HCT116 (cell line): Measurements from ENCODE around the gene CRY1. TPM values are rescaled to one million over a fixed set of nuclear protein-coding genes. Genes with fewer than 3 reads are reported as not detected.

ENCODE experiments used
- ATAC-seq: fragments of 200-7000 bp; cut with Tn5 transposase; 2 replicates; pipeline ENCODE4 v1.9.1; 2020; ENCODE audit warnings: mild to moderate bottlenecking, moderate library complexity
- BruUV-seq: library from RNA; stranded (reverse); fragments of 400-500 nt; replicated peaks from 2 replicates; lab custom pipeline; 2021; lab: Mats Ljungman, UMichigan
- CTCF ChIA-PET: fragments of 300-600 bp; sonication (Branson Sonifier 250); formaldehyde crosslinking; loops from one replicate; lab custom pipeline; 2021; ENCODE audit warnings: antibody characterized with exemption; lab: Charles Lee
- POLR2A ChIA-PET: fragments of 300-600, 350-600 bp; sonication (Branson Sonifier 250); formaldehyde crosslinking; loops from one replicate; lab custom pipeline; 2021; ENCODE audit warnings: antibody characterized with exemption; lab: Charles Lee
- RAD21 ChIA-PET, 2 experiments: fragments of 300-600 bp; sonication (Branson Sonifier 250); formaldehyde crosslinking; loops; one replicate each; lab custom pipeline; 2023; ENCODE audit warnings: low total read pairs in 2 of 2; ENCODE audit not compliant: uncharacterized antibody in 2 of 2, unreplicated experiment in 2 of 2, low non-redundant PET in 1 of 2; lab: Charles Lee
- DNase-seq: peaks from one replicate; pipeline ENCODE4 v3.0.0-alpha.2; 2010; ENCODE audit warnings: low read depth, low spot score
- H2AFZ ChIP-seq: fragments of 200-600 bp; shearing (Covaris generic), sonication (generic); 2 replicates; pipeline ENCODE4 v1.6.1; 2017; ENCODE audit warnings: low read depth, mixed run types, mixed read lengths, antibody characterized with exemption, low read length; ENCODE audit not compliant: poor library complexity, severe bottlenecking
- H3K27ac ChIP-seq: 2 replicates; pipeline ENCODE4 v1.5.1; 2012; ENCODE audit warnings: low read depth, low read length
- H3K27me3 ChIP-seq: fragments of 200-600 bp; sonication (generic); 2 replicates; pipeline ENCODE4 v1.6.1; 2016; ENCODE audit warnings: mixed run types, low read length, mixed read lengths; ENCODE audit not compliant: insufficient read depth
- H3K36me3 ChIP-seq, 2 experiments: fragments of 200-500 bp in 1 of 2; fragments of 200-600 bp in 1 of 2; sonication (Bioruptor generic) in 1 of 2; sonication (generic) in 1 of 2; 2 replicates each; pipeline versions ENCODE4 v1.5.1 to v1.6.1; 2014 to 2016; ENCODE audit warnings: low read length in 2 of 2, inconsistent platforms in 1 of 2, mixed read lengths in 1 of 2, mixed run types in 1 of 2; ENCODE audit not compliant: insufficient read depth in 2 of 2, control insufficient read depth in 1 of 2
- H3K4me1 ChIP-seq, 2 experiments: fragments of 200-600 bp in 1 of 2; sonication (generic) in 1 of 2; 2 replicates each; pipeline versions ENCODE4 v1.5.1 to v1.6.1; 2012 to 2017; ENCODE audit warnings: low read length in 2 of 2, inconsistent platforms in 1 of 2, mild to moderate bottlenecking in 1 of 2, mixed read lengths in 1 of 2, mixed run types in 1 of 2, moderate library complexity in 1 of 2; ENCODE audit not compliant: insufficient read depth in 2 of 2, control insufficient read depth in 1 of 2
- H3K4me2 ChIP-seq: fragments of 200-600 bp; sonication (generic); 2 replicates; pipeline ENCODE4 v1.6.1; 2017; ENCODE audit warnings: mixed run types, low read length, mixed read lengths
- H3K4me3 ChIP-seq, 2 experiments: fragments of 200-600 bp in 1 of 2; sonication (generic) in 1 of 2; replicated peaks in 1 of 2; 2 replicates each; pipeline ENCODE4 v1.5.1; 2011 to 2016; ENCODE audit warnings: low read length in 2 of 2, control low read depth in 1 of 2, low read depth in 1 of 2, mild to moderate bottlenecking in 1 of 2, mixed read lengths in 1 of 2, mixed run types in 1 of 2
- H3K79me2 ChIP-seq: fragments of 200-600 bp; sonication (generic); 2 replicates; pipeline ENCODE4 v1.6.1; 2017; ENCODE audit warnings: mild to moderate bottlenecking, mixed run types, low read length, moderate library complexity, mixed read lengths; ENCODE audit not compliant: insufficient read depth
- H3K9ac ChIP-seq: fragments of 200-600 bp; sonication (generic); 2 replicates; pipeline ENCODE4 v1.6.1; 2016; ENCODE audit warnings: low read length, mixed read lengths
- H3K9me2 ChIP-seq: fragments of 200-600 bp; sonication (generic), shearing (Covaris generic); 2 replicates; pipeline ENCODE4 v1.6.1; 2017; ENCODE audit warnings: mixed run types, mild to moderate bottlenecking, moderate library complexity; ENCODE audit not compliant: insufficient read depth
- H3K9me3 ChIP-seq, 2 experiments: fragments of 200-500 bp in 1 of 2; fragments of 200-600 bp in 1 of 2; sonication (Bioruptor generic) in 1 of 2; sonication (generic) in 1 of 2; 2 replicates each; pipeline ENCODE4 v1.6.1; 2014 to 2017; ENCODE audit warnings: low read length in 2 of 2, mixed read lengths in 2 of 2, inconsistent platforms in 1 of 2, low read depth in 1 of 2, mild to moderate bottlenecking in 1 of 2, mixed run types in 1 of 2, moderate library complexity in 1 of 2; ENCODE audit not compliant: control insufficient read depth in 1 of 2, insufficient read depth in 1 of 2
- H4K20me1 ChIP-seq: fragments of 200-600 bp; sonication (generic), shearing (Covaris generic); 2 replicates; pipeline ENCODE4 v1.6.1; 2017; ENCODE audit warnings: mixed run types, mild to moderate bottlenecking, moderate library complexity; ENCODE audit not compliant: insufficient read depth
- CBX3 ChIP-seq: IDR thresholded peaks from 2 replicates; pipeline ENCODE4 v1.6.1; 2012; ENCODE audit warnings: low read depth
- EGR1 ChIP-seq: IDR thresholded peaks from 2 replicates; pipeline ENCODE4 v1.6.1; 2012; ENCODE audit warnings: low read depth
- ELF1 ChIP-seq: IDR thresholded peaks from 2 replicates; pipeline ENCODE4 v1.6.1; 2012; ENCODE audit warnings: low read depth, borderline replicate concordance
- FOSL1 ChIP-seq: IDR thresholded peaks from 2 replicates; pipeline ENCODE4 v1.6.1; 2012; ENCODE audit warnings: low read depth
- POLR2A ChIP-seq: IDR thresholded peaks from 2 replicates; pipeline ENCODE4 v1.7.0; 2011; ENCODE audit warnings: borderline replicate concordance; ENCODE audit not compliant: insufficient read depth, insufficient read length; ENCODE audit errors: extremely low read depth
- POLR2AphosphoS5 ChIP-seq: IDR thresholded peaks from 2 replicates; pipeline ENCODE4 v1.6.1; 2011; ENCODE audit warnings: mild to moderate bottlenecking, low read depth, low read length, moderate library complexity
- RAD21 ChIP-seq: IDR thresholded peaks from 2 replicates; pipeline ENCODE4 v1.6.1; 2012; ENCODE audit warnings: low read depth, mild to moderate bottlenecking
- REST ChIP-seq: IDR thresholded peaks from 2 replicates; pipeline ENCODE4 v1.6.1; 2012; ENCODE audit warnings: low read depth
- SP1 ChIP-seq: IDR thresholded peaks from 2 replicates; pipeline ENCODE4 v1.6.1; 2012; ENCODE audit warnings: low read depth
- TCF7L2 ChIP-seq: IDR thresholded peaks from 2 replicates; pipeline ENCODE4 v1.7.0; 2011; ENCODE audit warnings: borderline replicate concordance, inconsistent platforms; ENCODE audit not compliant: insufficient read depth, insufficient read length; ENCODE audit errors: extremely low read depth
- YY1 ChIP-seq: IDR thresholded peaks from 2 replicates; pipeline ENCODE4 v1.6.1; 2011; ENCODE audit warnings: low read length, low read depth, moderate library complexity, mild to moderate bottlenecking; ENCODE audit not compliant: insufficient replicate concordance; ENCODE audit errors: extremely low read depth
- ZBTB33 ChIP-seq: IDR thresholded peaks from 2 replicates; pipeline ENCODE4 v1.6.1; 2011; ENCODE audit warnings: mild to moderate bottlenecking, low read length, moderate library complexity; ENCODE audit not compliant: insufficient replicate concordance; ENCODE audit errors: extremely low read depth
- ZFX ChIP-seq: fragments of 450-650 bp; IDR thresholded peaks from 2 replicates; pipeline ENCODE4 v1.6.1; 2017
- ZNF274 ChIP-seq: fragments of 200-500 bp; sonication (Bioruptor generic); IDR thresholded peaks from 2 replicates; pipeline ENCODE4 v1.6.1; 2014; ENCODE audit warnings: mild to moderate bottlenecking, low read depth, low read length, inconsistent platforms
- intact Hi-C: fragments of 100-400 bp; cut with micrococcal nuclease; formaldehyde crosslinking; loops from 2 replicates; pipeline ENCODE4 v1.10.0; 2022
- total RNA-seq: library from RNA; stranded (reverse); gene quantifications from one replicate; pipeline ENCODE4 v1.2.1, GENCODE V29; 2021; ENCODE audit not compliant: unreplicated experiment
- TF ChIP-seq, protein P1 (sequence below): IDR thresholded peaks from 2 replicates; pipeline ENCODE4 v1.6.1; 2012
- TF ChIP-seq, protein P2 (sequence below), 3 experiments: fragments of 200-600 bp in 1 of 3; sonication (generic) in 1 of 3; IDR thresholded peaks in 2 of 3; conservative IDR thresholded peaks in 1 of 3; 2 replicates each; pipeline ENCODE4 v1.5.1; 2012 to 2017; ENCODE audit warnings: low read depth in 2 of 3, low read length in 2 of 3, antibody characterized with exemption in 1 of 3, borderline replicate concordance in 1 of 3, control low read depth in 1 of 3, mild to moderate bottlenecking in 1 of 3, mixed read lengths in 1 of 3, mixed run types in 1 of 3, moderate library complexity in 1 of 3; ENCODE audit not compliant: insufficient read depth in 1 of 3

Gene CRY1
- total RNA-seq, 1 experiment from 2014 or later, result 16.3 TPM

DNA sequence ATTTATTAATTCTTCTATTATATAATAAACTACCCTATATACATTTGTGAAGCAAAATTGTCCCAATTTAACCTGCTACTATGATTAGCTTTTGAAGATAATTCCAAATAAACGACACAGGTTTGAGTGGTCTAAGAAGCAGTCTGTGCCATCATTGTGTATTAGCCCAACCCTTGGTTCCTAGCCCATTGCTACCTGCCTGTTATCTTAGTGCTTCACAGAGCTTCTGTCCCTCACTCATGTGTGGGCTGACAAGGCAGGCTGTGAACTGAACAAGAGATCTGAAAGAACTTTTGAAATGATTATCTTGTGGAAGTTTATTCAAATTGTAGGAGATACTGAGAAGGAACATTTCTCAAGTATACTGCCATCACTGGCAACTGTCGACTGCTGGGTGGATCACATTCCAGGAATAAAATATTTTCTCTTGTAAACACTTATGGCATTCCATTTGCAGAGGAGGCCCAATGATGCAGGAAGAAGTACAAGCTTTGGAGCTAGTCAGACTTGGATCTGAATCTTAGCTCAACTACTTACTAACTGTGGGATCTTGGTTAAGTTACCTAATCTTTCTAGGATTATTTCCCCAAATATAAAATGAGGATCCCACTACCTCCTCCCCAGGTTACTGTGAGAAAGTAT is 98.6 kb downstream of the CRY1 start:
- no peak for DNase-seq
- no peaks in the 10 kb centered on the region for H3K9me3 ChIP-seq
- H3K9ac ChIP-seq, result no peak overlapping the region
- H3K27me3 ChIP-seq, result no peaks in the 10 kb centered on the region
- ATAC-seq, result no peak
- ChIA-PET POLR2A (no interaction called here), RAD21 (no interaction called here), CTCF (no interaction called here)
- H4K20me1 ChIP-seq, result no peaks in the 10 kb centered on the region
- H2AFZ ChIP-seq, result no peak overlapping the region
- H3K36me3 ChIP-seq, result no peaks in the 10 kb centered on the region
- H3K4me1 ChIP-seq, result no peaks in the 10 kb centered on the region
- no peak overlapping the region for H3K4me2 ChIP-seq
- TF ChIP-seq POLR2A (no peak), REST (no peak), CBX3 (no peak), ZFX (no peak), EGR1 (no peak), RAD21 (no peak), POLR2AphosphoS5 (no peak), FOSL1 (no peak), TCF7L2 (no peak), YY1 (no peak), ELF1 (no peak), SP1 (no peak), ZNF274 (no peak), ZBTB33 (no peak)
- TF ChIP-seq, protein P1, sequence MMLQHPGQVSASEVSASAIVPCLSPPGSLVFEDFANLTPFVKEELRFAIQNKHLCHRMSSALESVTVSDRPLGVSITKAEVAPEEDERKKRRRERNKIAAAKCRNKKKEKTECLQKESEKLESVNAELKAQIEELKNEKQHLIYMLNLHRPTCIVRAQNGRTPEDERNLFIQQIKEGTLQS, result no peak
- TF ChIP-seq, protein P2, sequence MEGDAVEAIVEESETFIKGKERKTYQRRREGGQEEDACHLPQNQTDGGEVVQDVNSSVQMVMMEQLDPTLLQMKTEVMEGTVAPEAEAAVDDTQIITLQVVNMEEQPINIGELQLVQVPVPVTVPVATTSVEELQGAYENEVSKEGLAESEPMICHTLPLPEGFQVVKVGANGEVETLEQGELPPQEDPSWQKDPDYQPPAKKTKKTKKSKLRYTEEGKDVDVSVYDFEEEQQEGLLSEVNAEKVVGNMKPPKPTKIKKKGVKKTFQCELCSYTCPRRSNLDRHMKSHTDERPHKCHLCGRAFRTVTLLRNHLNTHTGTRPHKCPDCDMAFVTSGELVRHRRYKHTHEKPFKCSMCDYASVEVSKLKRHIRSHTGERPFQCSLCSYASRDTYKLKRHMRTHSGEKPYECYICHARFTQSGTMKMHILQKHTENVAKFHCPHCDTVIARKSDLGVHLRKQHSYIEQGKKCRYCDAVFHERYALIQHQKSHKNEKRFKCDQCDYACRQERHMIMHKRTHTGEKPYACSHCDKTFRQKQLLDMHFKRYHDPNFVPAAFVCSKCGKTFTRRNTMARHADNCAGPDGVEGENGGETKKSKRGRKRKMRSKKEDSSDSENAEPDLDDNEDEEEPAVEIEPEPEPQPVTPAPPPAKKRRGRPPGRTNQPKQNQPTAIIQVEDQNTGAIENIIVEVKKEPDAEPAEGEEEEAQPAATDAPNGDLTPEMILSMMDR (IDR thresholded peaks at IDR 0.05 in 2 of 3, conservative IDR thresholded peaks at IDR 0.05 in 1 of 3; ENCODE audit: borderline replicate concordance in 1 of 3, insufficient read depth in 1 of 3, low read depth in 2 of 3, low read length in 2 of 3), result no peak
- H3K79me2 ChIP-seq, result no peaks in the 10 kb centered on the region
- no peaks in the 10 kb centered on the region for H3K9me2 ChIP-seq
- no peak overlapping the region for H3K27ac ChIP-seq
- H3K4me3 ChIP-seq, result no peak overlapping the region
- intact Hi-C loops, result no loop called here
- BruUV-seq, result no TSS peak
